K562 treated with DMSO at 1 percent for 12 hours (cell line): ENCODE measurements around the gene TAS2R43. TPM values are rescaled to one million over a fixed set of nuclear protein-coding genes. Genes with fewer than 3 reads are reported as not detected.

Experiments used
- total RNA-seq: library from RNA; unstranded; fragments of 300-600 nt; gene quantifications from 2 replicates; pipeline ENCODE4 v1.2.3, GENCODE V29; 2022; ENCODE audit not compliant: insufficient read depth

Gene TAS2R43, protein sequence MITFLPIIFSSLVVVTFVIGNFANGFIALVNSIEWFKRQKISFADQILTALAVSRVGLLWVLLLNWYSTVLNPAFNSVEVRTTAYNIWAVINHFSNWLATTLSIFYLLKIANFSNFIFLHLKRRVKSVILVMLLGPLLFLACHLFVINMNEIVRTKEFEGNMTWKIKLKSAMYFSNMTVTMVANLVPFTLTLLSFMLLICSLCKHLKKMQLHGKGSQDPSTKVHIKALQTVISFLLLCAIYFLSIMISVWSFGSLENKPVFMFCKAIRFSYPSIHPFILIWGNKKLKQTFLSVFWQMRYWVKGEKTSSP
- total RNA-seq = not detected in 2 replicates

DNA sequence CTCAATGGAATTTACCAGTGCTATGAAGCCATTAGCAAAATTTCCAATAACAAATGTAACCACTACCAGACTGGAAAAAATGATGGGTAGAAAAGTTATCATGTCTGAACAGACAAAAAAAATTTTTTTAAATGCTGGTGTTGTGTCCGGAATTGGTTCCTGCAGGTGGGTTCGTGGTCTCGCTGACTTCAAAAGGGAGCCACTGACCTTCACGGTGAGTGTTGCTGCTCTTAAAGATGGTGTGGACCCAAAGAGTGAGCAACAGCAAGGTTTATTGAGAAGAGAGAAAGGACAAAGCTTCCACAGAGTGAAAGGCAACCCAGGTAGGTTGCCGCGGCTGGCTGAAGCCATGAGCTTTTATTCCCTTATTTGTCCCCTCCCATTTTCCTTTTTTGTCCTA, at the start of gene TAS2R43:
TAS2R43 (minus strand) TSS at position 186 of the 400 bp plus-strand sequence; CDS start at position 102, 84 bp downstream.

DNA sequence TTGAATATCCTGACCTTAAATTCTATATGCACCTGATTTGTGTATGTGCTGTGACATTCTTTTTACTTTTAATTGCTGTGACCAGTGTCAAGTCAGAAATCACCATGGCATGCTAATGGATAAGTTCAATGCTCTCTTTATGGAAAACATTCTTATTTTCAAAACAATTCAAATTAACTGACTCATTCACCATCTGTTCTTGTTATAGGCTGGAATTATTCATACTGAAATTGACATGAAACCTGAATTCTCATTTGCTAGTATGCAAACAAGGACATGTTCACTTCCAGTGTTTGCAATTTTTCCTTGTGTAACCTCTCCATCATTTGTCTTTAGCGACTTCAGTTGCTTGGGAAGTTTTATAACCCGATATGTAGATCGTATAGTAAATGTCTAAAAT, 42.2 kb upstream of the TAS2R43 start, which contains the start of gene TAS2R30:
TAS2R30 (minus strand) TSS at position 340 of the 400 bp plus-strand sequence. CDS start 400 bp downstream, outside the sequence.

DNA sequence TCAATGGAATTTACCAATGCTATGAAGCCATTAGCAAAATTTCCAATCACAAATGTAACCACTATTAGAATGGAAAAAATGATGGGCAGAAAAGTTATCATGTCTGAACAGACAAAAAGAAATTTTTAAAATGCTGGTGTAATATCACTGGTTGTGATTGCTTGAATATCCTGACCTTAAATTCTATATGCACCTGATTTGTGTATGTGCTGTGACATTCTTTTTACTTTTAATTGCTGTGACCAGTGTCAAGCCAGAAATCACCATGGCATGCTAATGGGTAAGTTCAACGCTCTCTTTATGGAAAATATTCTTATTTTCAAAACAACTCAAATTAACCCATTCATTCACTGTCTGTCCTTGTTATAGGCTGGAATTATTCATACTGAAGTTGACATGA, 29.9 kb downstream of the TAS2R43 start, which contains the start of gene TAS2R46:
TAS2R46 (minus strand) TSS at position 101 of the 400 bp plus-strand sequence; CDS start at position 101, 0 bp downstream.

Other genes with a start within 250 kb of the TAS2R43 start
- not detected in 2 replicates for gene PRR4, start 242.8 kb downstream of the TAS2R43 start, total RNA-seq
- 4.3 and 5.0 TPM in 2 replicates for gene PRH1, start 208.1 kb downstream of the TAS2R43 start, total RNA-seq
- not detected in 2 replicates for gene TAS2R13, start 182.8 kb downstream of the TAS2R43 start, total RNA-seq
- gene PRH2, start 163.1 kb downstream of the TAS2R43 start, total RNA-seq = not detected in 2 replicates
- 0.92 and 0.94 TPM in 2 replicates for gene TAS2R14, start 153.1 kb downstream of the TAS2R43 start, total RNA-seq
- gene TAS2R50, start 105.4 kb downstream of the TAS2R43 start, total RNA-seq = not detected in 2 replicates
- 0.70 TPM in 1 of 2 replicates, not detected in the other for gene TAS2R20, start 94.0 kb downstream of the TAS2R43 start, total RNA-seq
- gene TAS2R19, start 69.7 kb downstream of the TAS2R43 start, total RNA-seq = not detected in 2 replicates
- not detected in 2 replicates for gene TAS2R31, start 60.9 kb downstream of the TAS2R43 start, total RNA-seq
- not detected in 2 replicates for gene TAS2R46, start 30.0 kb downstream of the TAS2R43 start, total RNA-seq
- not detected in 2 replicates for gene TAS2R30, start 42.3 kb upstream of the TAS2R43 start, total RNA-seq
- gene SMIM10L1, start 78.9 kb upstream of the TAS2R43 start, total RNA-seq = 9.1 and 10.7 TPM in 2 replicates
- gene TAS2R42, start 94.6 kb upstream of the TAS2R43 start, total RNA-seq = not detected in 2 replicates
- gene PRB3, start 177.4 kb upstream of the TAS2R43 start, total RNA-seq = not detected in 2 replicates
- not detected in 2 replicates for gene PRB4, start 218.1 kb upstream of the TAS2R43 start, total RNA-seq